K562 (cell line): ENCODE results near the gene ANKRD13D. TPM values are rescaled to one million over a fixed set of nuclear protein-coding genes. Genes with fewer than 3 reads are reported as not detected.
A peak's percentile ranks its signal among the peaks of the same experiment; 100 is the strongest.

Source experiments
- CEBPB ChIP-seq: fragments of 450-650 bp; IDR thresholded peaks from 2 replicates; pipeline ENCODE4 v1.6.1; 2016; ENCODE audit warnings: missing genetic modification characterization, missing compliant biosample characterization
- CHD1 ChIP-seq: fragments of 200-600 bp; sonication (generic); IDR thresholded peaks from one replicate; pipeline ENCODE4 v1.6.1; 2012; ENCODE audit warnings: mild to moderate bottlenecking, moderate library complexity, low read length, inconsistent platforms
- REST ChIP-seq, 2 experiments: fragments of 450-650 bp; formaldehyde crosslinking in 1 of 2; IDR thresholded peaks; 2 replicates each; pipeline versions ENCODE4 v1.4.0 to v1.6.1; 2014 to 2020; ENCODE audit warnings: mild to moderate bottlenecking in 2 of 2, borderline replicate concordance in 1 of 2, low read depth in 1 of 2
- ZNF224 ChIP-seq: sonication (generic); formaldehyde crosslinking; IDR thresholded peaks from 2 replicates; pipeline ENCODE4 v1.8.0; 2022; ENCODE audit warnings: mild to moderate bottlenecking, missing genetic modification reagents
- polyA plus RNA-seq, 8 experiments: library from polyadenylated mRNA; depleted of rRNA in 4 of 8; stranded (reverse) in 5 of 8; unstranded in 3 of 8; fragments of >200 nt; fragmentation: Nextera tagmentation in 2 of 8; fragmentation: Illumina TruSeq in 1 of 8; extraction: Ambion mirVana in 2 of 8; extraction: Trizol in 1 of 8; gene quantifications; 2 replicates each; pipeline versions ENCODE4 v1.2.1 to v1.2.3, GENCODE V29; 2011 to 2014; ENCODE audit warnings: inconsistent platforms in 1 of 8, missing spikeins in 1 of 8
- total RNA-seq, 7 experiments: library from RNA; depleted of rRNA in 6 of 7; stranded (reverse); fragments of >200 nt in 6 of 7; fragmentation: Illumina TruSeq in 2 of 7; extraction: Trizol in 2 of 7; gene quantifications; 2 replicates each; pipeline versions ENCODE4 v1.2.1 to v1.2.3, GENCODE V29; 2011 to 2021; ENCODE audit warnings: low replicate concordance in 1 of 7
- TF ChIP-seq, protein P1 (sequence below): sonication (generic); formaldehyde crosslinking; IDR thresholded peaks from 2 replicates; pipeline ENCODE4 v1.8.1; 2023; ENCODE audit warnings: mild to moderate bottlenecking, missing genetic modification reagents
- TF ChIP-seq, protein P2 (sequence below): fragments of 450-650 bp; IDR thresholded peaks from 2 replicates; pipeline ENCODE4 v1.6.1; 2017; ENCODE audit warnings: antibody characterized with exemption, mild to moderate bottlenecking

Gene ANKRD13D
- total and polyA plus RNA-seq, 9 of the 15 experiments (the other 6 are each of a cell fraction or from before 2014, with no cell fraction given) = 0.94 to 40.9 (median 22.4) TPM

- TF ChIP-seq, protein P1, sequence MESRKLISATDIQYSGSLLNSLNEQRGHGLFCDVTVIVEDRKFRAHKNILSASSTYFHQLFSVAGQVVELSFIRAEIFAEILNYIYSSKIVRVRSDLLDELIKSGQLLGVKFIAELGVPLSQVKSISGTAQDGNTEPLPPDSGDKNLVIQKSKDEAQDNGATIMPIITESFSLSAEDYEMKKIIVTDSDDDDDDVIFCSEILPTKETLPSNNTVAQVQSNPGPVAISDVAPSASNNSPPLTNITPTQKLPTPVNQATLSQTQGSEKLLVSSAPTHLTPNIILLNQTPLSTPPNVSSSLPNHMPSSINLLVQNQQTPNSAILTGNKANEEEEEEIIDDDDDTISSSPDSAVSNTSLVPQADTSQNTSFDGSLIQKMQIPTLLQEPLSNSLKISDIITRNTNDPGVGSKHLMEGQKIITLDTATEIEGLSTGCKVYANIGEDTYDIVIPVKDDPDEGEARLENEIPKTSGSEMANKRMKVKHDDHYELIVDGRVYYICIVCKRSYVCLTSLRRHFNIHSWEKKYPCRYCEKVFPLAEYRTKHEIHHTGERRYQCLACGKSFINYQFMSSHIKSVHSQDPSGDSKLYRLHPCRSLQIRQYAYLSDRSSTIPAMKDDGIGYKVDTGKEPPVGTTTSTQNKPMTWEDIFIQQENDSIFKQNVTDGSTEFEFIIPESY = peak; percentile 37; the same call in 1 of the 2 replicates
- TF ChIP-seq ZNF224 (CRISPR knock-in tag) = peak; percentile 80; the same call in 1 of the 2 replicates
- TF ChIP-seq, protein P2, sequence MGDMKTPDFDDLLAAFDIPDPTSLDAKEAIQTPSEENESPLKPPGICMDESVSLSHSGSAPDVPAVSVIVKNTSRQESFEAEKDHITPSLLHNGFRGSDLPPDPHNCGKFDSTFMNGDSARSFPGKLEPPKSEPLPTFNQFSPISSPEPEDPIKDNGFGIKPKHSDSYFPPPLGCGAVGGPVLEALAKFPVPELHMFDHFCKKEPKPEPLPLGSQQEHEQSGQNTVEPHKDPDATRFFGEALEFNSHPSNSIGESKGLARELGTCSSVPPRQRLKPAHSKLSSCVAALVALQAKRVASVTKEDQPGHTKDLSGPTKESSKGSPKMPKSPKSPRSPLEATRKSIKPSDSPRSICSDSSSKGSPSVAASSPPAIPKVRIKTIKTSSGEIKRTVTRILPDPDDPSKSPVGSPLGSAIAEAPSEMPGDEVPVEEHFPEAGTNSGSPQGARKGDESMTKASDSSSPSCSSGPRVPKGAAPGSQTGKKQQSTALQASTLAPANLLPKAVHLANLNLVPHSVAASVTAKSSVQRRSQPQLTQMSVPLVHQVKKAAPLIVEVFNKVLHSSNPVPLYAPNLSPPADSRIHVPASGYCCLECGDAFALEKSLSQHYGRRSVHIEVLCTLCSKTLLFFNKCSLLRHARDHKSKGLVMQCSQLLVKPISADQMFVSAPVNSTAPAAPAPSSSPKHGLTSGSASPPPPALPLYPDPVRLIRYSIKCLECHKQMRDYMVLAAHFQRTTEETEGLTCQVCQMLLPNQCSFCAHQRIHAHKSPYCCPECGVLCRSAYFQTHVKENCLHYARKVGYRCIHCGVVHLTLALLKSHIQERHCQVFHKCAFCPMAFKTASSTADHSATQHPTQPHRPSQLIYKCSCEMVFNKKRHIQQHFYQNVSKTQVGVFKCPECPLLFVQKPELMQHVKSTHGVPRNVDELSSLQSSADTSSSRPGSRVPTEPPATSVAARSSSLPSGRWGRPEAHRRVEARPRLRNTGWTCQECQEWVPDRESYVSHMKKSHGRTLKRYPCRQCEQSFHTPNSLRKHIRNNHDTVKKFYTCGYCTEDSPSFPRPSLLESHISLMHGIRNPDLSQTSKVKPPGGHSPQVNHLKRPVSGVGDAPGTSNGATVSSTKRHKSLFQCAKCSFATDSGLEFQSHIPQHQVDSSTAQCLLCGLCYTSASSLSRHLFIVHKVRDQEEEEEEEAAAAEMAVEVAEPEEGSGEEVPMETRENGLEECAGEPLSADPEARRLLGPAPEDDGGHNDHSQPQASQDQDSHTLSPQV = peak; percentile 96
- TF ChIP-seq CHD1 = peak; percentile 76
- TF ChIP-seq CEBPB = peak; percentile 49; the same call in 1 of the 2 replicates
- TF ChIP-seq REST (IDR thresholded peaks at IDR 0.05; ENCODE audit: borderline replicate concordance) = peak; percentile 46
- TF ChIP-seq REST (CRISPR knock-in tag; IDR thresholded peaks at IDR 0.05; ENCODE audit: low read depth) = no peak
These were observed 12.3 kb upstream of the ANKRD13D start (continued) for GRCh38 chr11:67276781-67277230.
